Stimulated activated naive CD4-positive, alpha-beta T cell treated with Interleukin-2 at 50 U/mL for 16 hours (primary cell): Measurements from ENCODE around the gene SLC4A1.

ENCODE experiments used
- DNase-seq: peaks from one replicate; lab custom pipeline; 2025; lab: John Stamatoyannopoulos, UW

Gene SLC4A1

DNA sequence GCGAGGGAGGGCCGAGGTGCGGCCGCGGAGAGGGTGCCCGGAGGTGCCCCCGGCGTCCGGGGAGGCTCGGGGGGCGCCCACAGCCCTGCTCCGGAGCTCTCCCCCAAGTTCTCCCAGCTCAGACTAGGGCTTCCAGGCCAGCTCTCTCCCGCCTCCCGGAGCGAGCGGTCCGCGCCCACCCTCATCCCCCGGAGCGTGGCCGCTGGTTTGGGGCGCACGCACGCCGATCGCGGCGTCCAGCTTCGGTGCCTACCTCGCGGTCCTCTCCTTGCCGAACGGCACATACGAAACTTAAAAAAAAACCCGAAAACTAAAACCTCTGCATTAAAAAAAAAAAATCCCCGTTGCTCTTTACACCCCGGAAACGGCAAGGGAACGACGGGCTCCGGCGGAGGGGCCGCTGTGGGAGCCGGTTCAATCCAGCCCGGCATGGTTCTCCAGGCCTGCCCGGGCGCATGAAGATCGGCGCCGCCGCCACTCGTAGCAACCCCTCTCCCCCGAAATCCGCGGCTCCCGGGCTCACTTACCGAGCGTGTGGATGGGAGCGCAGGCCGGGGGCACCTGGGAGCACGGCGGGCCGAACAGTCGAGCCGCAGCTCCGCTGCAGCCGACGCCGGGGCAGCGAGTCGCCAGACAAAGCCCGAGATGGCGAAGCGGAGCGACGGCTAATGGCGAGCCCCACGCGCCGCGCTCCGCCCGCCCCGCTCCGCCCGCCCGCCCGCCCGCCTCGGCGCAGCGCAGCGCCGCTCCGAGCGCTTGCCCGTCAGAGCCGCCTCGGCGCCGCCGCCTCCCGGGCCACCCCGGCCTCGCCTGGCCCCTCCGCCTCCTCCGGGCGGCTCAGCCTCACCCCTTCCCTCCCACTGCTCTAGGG is 47.5 kb downstream of the SLC4A1 start:
- peak; percentile 51 for DNase-seq

DNA sequence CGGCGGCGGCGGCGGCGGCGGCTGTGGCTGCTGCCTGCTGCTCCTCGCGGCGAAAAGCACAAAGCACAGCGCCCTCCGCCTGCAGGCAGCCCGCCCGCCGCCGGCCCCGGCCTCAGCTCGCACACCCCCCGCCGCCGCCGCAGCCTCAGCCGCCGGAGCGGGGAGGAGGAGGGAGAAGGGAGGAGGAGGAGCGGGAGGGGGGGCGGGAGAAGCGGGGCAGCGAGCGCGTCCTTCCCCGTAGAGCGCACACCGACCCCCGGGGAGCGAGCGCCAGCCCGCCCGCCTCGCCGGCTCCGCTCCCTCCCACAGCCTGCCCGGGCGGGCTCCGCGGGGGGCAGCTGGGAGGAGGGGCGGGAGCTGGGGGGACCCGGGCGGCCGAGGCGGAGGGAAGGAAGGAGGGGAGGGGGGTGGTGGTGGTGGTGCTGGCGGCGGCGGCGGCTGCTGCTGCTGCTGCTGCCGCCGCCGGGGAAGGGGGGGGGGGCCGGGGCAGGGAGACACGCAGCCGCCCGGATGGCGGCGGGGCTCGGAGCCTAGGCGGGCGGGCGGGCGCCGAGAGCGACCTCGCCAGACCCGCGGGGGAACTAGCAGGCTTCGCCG is 48.2 kb downstream of the SLC4A1 start, which contains the start of gene UBTF:
Gene UBTF, minus strand, starts transcription at position 60 of the 597 bp plus-strand sequence. CDS start 1,446 bp downstream, outside the sequence.
- DNase-seq: peak; percentile 63

DNA sequence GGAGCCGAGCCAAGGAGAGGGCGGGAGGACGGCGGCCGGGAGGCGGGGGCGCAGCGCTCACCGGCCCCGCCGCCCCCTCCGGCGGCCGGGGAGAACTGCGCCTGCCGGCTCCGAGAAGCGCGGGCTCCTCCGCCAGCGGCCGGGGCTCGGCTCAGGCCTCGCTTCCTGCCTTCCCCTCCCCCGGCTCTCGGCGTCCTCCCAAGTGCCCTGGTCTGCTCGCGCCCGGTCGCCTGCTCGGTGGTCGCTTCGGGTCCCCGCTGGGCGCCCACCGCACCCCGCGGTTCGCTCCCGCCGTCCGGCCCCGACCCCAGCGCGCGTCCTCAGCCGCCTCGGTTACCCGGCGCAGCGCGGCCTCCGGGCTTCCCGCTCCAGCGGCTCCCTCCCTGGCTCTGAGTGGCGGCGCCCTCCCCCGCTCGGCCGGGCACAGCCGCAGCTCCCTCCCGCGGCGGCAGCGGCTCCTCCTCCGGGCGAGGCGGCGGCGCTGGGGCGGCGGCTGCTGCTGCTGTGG is 48.8 kb downstream of the SLC4A1 start:
- peak; percentile 64 for DNase-seq

DNA sequence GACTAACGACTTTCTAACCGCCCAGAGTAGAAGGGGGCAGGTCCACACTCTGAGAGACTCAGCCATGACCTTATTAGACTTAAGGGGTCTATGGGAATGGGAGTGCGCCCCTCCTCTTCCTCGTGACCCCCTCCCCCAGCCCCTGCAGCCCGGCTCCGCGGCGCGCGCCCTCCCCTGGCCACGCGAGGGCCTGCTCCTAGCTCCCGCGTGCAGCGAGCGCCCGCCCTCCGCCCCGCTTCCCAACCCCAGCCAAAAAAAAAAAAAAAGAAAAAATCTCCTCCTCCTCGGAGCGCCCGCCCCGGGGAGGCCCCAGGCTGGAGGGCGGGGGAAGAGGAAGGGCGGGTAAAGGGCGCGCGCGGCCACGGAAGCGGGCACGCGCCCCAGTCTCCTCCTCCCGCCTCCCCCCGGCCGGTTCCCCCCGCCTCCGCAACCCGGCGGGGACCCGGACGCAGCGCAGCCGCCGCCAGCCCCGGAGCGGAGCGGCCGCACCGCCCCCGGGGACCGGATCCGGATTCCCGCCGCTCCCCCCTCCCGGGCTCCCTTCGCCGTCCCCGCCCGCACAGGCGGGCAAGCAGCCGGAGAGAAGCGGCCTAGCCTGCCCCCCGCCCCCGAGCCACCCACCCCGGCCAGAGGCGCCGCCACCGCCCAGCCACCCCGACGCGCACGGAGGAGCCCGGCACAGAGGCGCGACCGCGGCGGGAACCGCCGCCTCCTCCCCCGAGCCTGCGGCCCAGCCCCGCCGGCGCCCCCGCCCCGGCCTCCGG is 49.4 kb downstream of the SLC4A1 start:
- peak; percentile 78 for DNase-seq

DNA sequence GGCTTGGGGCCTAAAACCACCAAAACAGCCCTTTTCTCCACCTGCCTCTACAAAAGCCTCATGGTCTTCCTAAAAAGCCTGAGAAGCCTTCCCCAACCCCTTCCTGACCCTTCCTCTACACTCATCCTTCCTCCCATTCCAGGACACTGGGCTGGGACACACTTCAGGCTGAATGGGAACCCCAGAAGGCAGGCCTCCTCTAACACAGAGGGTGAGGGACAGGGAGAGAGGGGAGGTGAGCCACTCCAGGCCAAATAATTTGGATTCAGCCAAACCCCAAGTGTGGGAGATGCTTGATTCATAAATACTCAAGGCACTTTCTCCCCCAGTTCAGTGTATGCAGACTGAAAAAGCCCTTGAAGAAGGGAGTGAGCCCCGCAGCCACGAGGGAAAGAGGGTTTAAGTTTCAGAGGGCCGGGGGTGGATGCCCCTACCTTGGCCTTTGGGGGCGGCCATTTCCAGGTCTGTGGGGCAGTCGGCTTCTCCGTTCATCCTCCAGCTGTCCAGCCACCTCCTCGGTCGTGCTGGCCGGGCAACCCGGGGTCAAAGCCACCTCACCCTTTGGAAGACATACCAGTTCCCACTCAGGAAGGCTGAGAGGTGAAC is 50.1 kb downstream of the SLC4A1 start:
- peak; percentile 29 for DNase-seq

GRCh38 chr17:44216694-44217093 is 51.2 kb downstream of the SLC4A1 start:
- no peak for DNase-seq

GRCh38 chr17:44216173-44216572 is 51.8 kb downstream of the SLC4A1 start:
- no peak for DNase-seq

DNA sequence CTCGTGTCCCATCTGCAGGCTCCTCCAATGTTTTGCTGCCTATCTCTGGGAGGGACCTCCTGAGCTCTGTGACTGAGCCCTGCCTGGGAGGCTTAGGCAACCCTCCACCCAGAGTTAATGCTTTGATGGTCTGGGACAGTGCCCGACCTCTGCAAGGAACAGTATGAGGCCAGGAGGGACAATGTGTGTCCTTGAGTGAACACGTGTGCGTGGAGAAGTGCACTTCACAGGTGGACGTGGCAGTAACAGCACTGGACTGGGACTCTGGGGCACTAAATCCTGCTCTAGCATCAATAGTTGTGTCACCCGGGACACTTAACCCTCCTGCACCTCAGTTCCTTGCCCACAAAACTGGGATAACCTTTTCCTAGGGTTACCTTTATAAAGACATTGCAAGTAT is 53.0 kb downstream of the SLC4A1 start:
- no peak for DNase-seq

GRCh38 chr17:44214230-44214494 is 53.8 kb downstream of the SLC4A1 start:
- DNase-seq: no peak

DNA sequence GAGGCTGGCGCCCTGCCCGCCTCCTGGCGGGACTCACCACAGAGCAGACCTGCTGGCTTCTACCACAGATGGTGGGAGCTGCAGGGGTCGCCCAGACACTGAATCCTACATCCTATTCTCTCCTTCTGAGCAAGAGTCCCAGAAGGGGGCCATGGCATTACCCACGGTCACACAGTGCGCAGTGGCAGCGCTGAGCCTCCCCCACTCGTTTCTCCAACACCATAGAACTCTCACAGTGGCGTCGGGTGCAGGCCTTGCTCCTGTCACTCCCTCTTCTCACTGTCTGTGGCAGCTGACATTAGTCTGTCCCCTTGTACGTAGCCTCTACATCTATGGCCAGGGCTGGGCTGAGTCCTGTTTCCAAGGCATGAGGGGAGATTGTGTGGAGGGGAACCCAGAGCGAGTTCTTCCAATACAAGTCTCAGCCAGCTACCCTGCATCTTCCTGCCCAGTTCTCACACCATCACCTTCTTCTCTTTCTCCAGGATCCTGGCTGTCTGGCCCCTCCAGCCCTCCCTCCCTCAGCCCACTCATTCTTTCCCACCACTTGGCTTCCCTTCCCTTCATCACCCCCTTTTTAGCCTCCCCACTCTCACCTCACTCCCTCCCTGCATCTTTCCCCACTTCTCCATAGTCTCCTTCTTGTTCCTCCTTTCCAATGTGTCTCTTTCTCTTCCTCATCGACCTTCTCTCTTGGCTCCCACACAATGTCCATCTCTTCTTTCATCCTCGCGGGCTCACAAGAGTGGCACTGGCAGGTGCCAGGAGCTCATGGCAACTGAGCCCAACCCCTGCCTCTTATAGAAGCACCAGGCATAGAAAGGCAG is 54.3 kb downstream of the SLC4A1 start:
- DNase-seq: no peak

GRCh38 chr17:44212507-44213402 is 55.2 kb downstream of the SLC4A1 start:
- DNase-seq: no peak

DNA sequence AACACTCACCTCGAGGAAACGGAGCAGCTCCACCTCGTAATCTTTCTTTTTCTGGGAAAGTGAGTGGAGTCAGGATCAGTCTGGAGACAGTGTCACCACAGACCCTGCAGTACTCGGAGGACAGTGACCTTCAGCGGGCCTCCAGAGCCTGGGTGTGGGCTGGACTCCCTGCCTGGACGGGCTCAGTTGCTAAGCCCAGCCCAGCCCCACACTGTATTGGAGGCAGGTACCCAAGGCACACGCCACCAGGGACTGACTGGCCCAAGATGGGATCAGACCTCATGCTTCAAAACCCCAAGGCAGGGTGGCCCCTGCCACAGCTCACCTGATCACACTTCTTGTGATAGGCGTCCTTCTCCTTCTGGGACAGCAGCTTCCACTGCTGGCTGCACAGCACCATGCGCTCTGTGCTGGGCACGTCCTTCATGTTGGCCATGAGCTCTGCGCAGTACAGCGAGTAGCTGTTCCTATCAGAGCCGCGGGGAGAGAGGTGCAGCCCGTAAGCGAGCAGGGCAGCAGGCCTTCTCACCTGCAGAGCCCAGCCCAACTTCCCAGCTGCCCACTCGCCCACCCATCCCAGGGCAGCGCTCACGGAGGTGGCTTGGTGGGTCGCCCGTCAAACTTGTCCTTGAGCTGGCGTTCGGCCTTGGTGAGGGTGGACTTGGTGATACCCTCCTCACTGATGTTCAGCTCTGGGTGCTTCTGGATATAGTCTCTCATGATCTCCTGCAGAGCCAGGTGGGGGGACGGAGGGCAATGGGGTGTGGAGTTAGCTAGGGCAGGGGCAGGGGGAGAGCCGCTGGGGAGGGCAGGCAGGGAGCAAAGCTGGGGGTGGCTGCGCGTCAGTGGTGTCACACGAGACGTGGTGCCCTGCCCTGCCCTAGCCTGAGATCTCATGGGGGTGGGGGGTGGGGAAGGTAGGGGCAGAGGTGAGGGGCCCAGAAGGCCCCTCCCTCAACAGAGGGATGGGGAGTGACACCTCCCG is 56.4 kb downstream of the SLC4A1 start:
- no peak for DNase-seq

DNA sequence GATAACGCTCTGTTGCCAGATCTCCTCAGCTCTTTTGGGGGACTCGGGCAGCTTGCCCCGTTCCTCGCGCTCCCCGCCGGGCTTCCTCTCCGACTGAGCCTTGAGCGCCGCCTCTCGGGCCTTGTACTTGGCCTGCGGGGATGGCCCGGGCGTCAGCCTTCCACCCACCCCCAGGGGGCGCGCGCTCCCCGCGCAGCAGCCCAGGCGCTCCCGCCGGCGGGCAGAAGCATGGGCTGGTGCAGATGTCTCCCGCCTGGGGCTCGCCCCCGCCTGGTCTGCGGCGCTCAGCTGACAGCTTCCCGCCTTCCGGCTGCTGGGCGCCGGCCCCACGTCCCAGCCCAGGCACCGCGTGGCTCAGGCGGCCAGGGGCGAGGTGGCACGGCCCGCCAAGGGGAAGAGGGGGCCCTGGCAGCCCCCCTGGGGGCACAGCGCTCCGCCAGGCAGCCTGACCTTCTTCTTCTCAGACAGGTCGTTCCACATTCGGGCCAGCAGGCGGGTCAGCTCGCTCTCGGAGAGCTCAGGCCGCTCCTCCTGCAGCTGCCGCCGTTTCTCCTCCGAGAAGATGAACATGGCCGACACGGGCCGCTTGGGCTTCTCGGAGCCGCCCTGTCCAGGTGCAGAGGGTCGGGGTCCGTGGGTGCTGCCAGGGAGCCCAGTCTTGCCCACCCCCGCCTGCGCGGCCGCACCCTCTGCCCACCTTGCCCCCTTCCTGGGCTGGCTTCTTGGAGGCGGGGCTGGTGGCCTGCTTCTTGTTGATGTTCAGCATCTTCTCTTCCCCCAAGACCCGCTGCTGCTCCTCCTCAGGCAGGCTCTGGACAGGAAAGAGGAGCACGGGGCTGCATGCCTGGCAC is 57.4 kb downstream of the SLC4A1 start:
- DNase-seq: peak; percentile 85

DNA sequence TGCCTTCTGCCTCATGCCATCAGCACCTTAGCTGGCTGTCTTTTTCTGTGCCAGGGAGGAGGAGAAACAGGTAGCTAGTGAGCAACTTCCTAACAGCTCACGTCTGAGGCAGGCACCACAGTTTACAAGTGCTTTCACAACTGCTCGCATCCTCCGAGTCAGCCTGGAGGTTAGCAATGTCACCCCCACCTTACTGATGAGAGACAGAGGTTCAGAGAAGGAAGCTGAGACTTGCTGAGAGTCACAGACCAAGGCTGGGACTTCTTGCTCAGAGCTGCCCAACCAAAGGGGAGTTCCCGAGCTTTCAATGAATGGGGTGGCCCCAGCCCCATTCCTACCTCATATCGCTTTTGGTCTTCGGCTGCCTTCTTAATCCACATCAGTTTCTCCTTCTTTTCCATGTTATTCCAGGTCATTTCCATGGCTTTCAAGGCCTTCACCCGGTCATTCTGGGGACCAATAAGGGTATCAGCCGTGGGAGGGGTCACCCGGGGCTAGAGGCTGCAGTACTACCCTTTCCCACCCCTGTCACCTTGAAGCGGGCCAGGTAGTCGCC is 58.1 kb downstream of the SLC4A1 start:
- peak; percentile 49 for DNase-seq

- no peak for DNase-seq
Measured at GRCh38 chr17:44207743-44208142, 60.2 kb downstream of the SLC4A1 start.

DNA sequence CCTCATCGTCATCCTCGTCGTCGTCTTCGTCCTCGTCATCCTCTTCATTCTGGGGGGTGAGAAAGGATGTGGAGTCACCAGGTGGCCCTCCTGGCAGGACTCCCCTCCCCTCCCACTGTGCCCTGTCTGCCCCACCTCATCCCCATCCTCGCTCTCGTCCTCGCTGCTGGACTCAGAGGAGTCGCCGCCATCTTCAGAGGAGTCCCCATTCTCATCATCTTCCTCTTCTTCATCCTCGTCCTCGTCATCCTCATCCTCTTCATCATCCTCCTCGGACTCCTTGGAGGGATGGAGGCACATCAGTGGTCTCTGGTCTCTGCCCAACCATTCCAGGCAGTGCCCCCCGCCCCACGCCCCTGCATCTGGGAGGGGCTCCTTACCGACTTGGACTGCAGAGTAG is 60.6 kb downstream of the SLC4A1 start:
- no peak for DNase-seq

- no peak for DNase-seq
Measured at GRCh38 chr17:44206825-44207155, 61.1 kb downstream of the SLC4A1 start.
